ENCODE measurements around the gene GPATCH2.

GPATCH2 gene

GRCh38 chr1:217562229-217562878 is 68.5 kb downstream of the GPATCH2 start:
- peaks cover 43% of the 10 kb centered on the region for H3K36me3 Mint-ChIP-seq (ENCODE audit: low read depth)
- no peaks in the 10 kb centered on the region for H3K27me3 Mint-ChIP-seq
- no peaks in the 10 kb centered on the region for H3K4me1 Mint-ChIP-seq (ENCODE audit: low read depth)
- H3K27ac Mint-ChIP-seq: no peak overlapping the region
- H3K9me3 Mint-ChIP-seq: peaks cover 5% of the 10 kb centered on the region
- H3K4me3 Mint-ChIP-seq: no peak overlapping the region

GRCh38 chr1:217561446-217561845 is 69.4 kb downstream of the GPATCH2 start:
- Mint-ChIP-seq H3K27me3 (no peaks in the 10 kb centered on the region), H3K4me3 (no peak overlapping the region), H3K36me3 (ENCODE audit: low read depth) (peaks cover 43% of the 10 kb centered on the region), H3K9me3 (peaks cover 5% of the 10 kb centered on the region), H3K27ac (no peak overlapping the region), H3K4me1 (ENCODE audit: low read depth) (no peaks in the 10 kb centered on the region)

GRCh38 chr1:217554849-217555248 is 76.0 kb downstream of the GPATCH2 start:
- Mint-ChIP-seq H3K27ac (no peak overlapping the region), H3K4me3 (no peak overlapping the region), H3K9me3 (peaks cover 5% of the 10 kb centered on the region)

GRCh38 chr1:217553949-217554509 is 76.9 kb downstream of the GPATCH2 start:
- H3K4me3 Mint-ChIP-seq: no peak overlapping the region
- peaks cover 20% of the 10 kb centered on the region for H3K36me3 Mint-ChIP-seq (ENCODE audit: low read depth)
- no peak overlapping the region for H3K27ac Mint-ChIP-seq
- H3K27me3 Mint-ChIP-seq: no peaks in the 10 kb centered on the region
- peaks cover 9% of the 10 kb centered on the region for H3K9me3 Mint-ChIP-seq
- H3K4me1 Mint-ChIP-seq (ENCODE audit: low read depth): no peaks in the 10 kb centered on the region

More at GRCh38 chr1:217554849-217555248, 76.0 kb downstream of the GPATCH2 start:
- Mint-ChIP-seq H3K4me1 (ENCODE audit: low read depth) (no peaks in the 10 kb centered on the region), H3K27me3 (no peaks in the 10 kb centered on the region), H3K36me3 (ENCODE audit: low read depth) (peaks cover 22% of the 10 kb centered on the region)

GRCh38 chr1:217552339-217552951 is 78.4 kb downstream of the GPATCH2 start:
- no peak overlapping the region for H3K27ac Mint-ChIP-seq
- H3K36me3 Mint-ChIP-seq (ENCODE audit: low read depth): peaks cover 26% of the 10 kb centered on the region
- no peaks in the 10 kb centered on the region for H3K27me3 Mint-ChIP-seq
- H3K4me3 Mint-ChIP-seq: no peak overlapping the region
- no peaks in the 10 kb centered on the region for H3K4me1 Mint-ChIP-seq (ENCODE audit: low read depth)
- peaks cover 17% of the 10 kb centered on the region for H3K9me3 Mint-ChIP-seq

- H3K4me1 Mint-ChIP-seq (ENCODE audit: low read depth): no peaks in the 10 kb centered on the region
- no peak overlapping the region for H3K27ac Mint-ChIP-seq
- no peaks in the 10 kb centered on the region for H3K27me3 Mint-ChIP-seq
- H3K36me3 Mint-ChIP-seq (ENCODE audit: low read depth): peaks cover 16% of the 10 kb centered on the region
- H3K4me3 Mint-ChIP-seq: no peak overlapping the region
- H3K9me3 Mint-ChIP-seq: peaks cover 6% of the 10 kb centered on the region
Measured at GRCh38 chr1:217542837-217543236, 88.1 kb downstream of the GPATCH2 start.

GRCh38 chr1:217542136-217542777 is 88.6 kb downstream of the GPATCH2 start:
- no peak overlapping the region for H3K4me3 Mint-ChIP-seq
- H3K4me1 Mint-ChIP-seq (ENCODE audit: low read depth): no peaks in the 10 kb centered on the region
- no peak overlapping the region for H3K27ac Mint-ChIP-seq
- no peaks in the 10 kb centered on the region for H3K9me3 Mint-ChIP-seq
- H3K27me3 Mint-ChIP-seq: no peaks in the 10 kb centered on the region
- peaks cover 10% of the 10 kb centered on the region for H3K36me3 Mint-ChIP-seq (ENCODE audit: low read depth)

- Mint-ChIP-seq H3K27me3 (no peaks in the 10 kb centered on the region), H3K9me3 (no peaks in the 10 kb centered on the region), H3K4me1 (ENCODE audit: low read depth) (no peaks in the 10 kb centered on the region), H3K27ac (no peak overlapping the region), H3K36me3 (ENCODE audit: low read depth) (no peaks in the 10 kb centered on the region), H3K4me3 (no peak overlapping the region)
Measured at GRCh38 chr1:217540321-217540720, 90.6 kb downstream of the GPATCH2 start.

GRCh38 chr1:217539510-217539909 is 91.4 kb downstream of the GPATCH2 start:
- H3K9me3 Mint-ChIP-seq: no peaks in the 10 kb centered on the region
- no peak overlapping the region for H3K4me3 Mint-ChIP-seq
- no peaks in the 10 kb centered on the region for H3K27me3 Mint-ChIP-seq
- no peak overlapping the region for H3K27ac Mint-ChIP-seq
- no peaks in the 10 kb centered on the region for H3K4me1 Mint-ChIP-seq (ENCODE audit: low read depth)
- H3K36me3 Mint-ChIP-seq (ENCODE audit: low read depth): no peaks in the 10 kb centered on the region

GRCh38 chr1:217535601-217536377 is 95.1 kb downstream of the GPATCH2 start:
- H3K27me3 Mint-ChIP-seq: no peaks in the 10 kb centered on the region
- H3K4me3 Mint-ChIP-seq: no peak overlapping the region
- no peak overlapping the region for H3K27ac Mint-ChIP-seq
- H3K4me1 Mint-ChIP-seq (ENCODE audit: low read depth): no peaks in the 10 kb centered on the region
- H3K9me3 Mint-ChIP-seq: no peaks in the 10 kb centered on the region
- no peaks in the 10 kb centered on the region for H3K36me3 Mint-ChIP-seq (ENCODE audit: low read depth)

GRCh38 chr1:217534566-217534965 is 96.3 kb downstream of the GPATCH2 start:
- Mint-ChIP-seq H3K9me3 (peaks cover 5% of the 10 kb centered on the region), H3K27me3 (no peaks in the 10 kb centered on the region), H3K4me3 (no peak overlapping the region), H3K36me3 (ENCODE audit: low read depth) (peaks cover 2% of the 10 kb centered on the region), H3K4me1 (ENCODE audit: low read depth) (no peaks in the 10 kb centered on the region), H3K27ac (no peak overlapping the region)

GRCh38 chr1:217528271-217528670 is 102.6 kb downstream of the GPATCH2 start:
- H3K36me3 Mint-ChIP-seq (ENCODE audit: low read depth): peaks cover 7% of the 10 kb centered on the region
- H3K4me1 Mint-ChIP-seq (ENCODE audit: low read depth): no peaks in the 10 kb centered on the region
- no peak overlapping the region for H3K27ac Mint-ChIP-seq
- peaks cover 12% of the 10 kb centered on the region for H3K9me3 Mint-ChIP-seq
- H3K4me3 Mint-ChIP-seq: no peak overlapping the region
- H3K27me3 Mint-ChIP-seq: no peaks in the 10 kb centered on the region

GRCh38 chr1:217527151-217527550 is 103.7 kb downstream of the GPATCH2 start:
- no peaks in the 10 kb centered on the region for H3K27me3 Mint-ChIP-seq
- H3K36me3 Mint-ChIP-seq (ENCODE audit: low read depth): peaks cover 7% of the 10 kb centered on the region
- no peak overlapping the region for H3K27ac Mint-ChIP-seq
- H3K4me1 Mint-ChIP-seq (ENCODE audit: low read depth): no peaks in the 10 kb centered on the region
- H3K4me3 Mint-ChIP-seq: no peak overlapping the region
- H3K9me3 Mint-ChIP-seq: peaks cover 12% of the 10 kb centered on the region

- Mint-ChIP-seq H3K4me1 (ENCODE audit: low read depth) (no peaks in the 10 kb centered on the region), H3K36me3 (ENCODE audit: low read depth) (peaks cover 7% of the 10 kb centered on the region), H3K27me3 (no peaks in the 10 kb centered on the region), H3K9me3 (peaks cover 12% of the 10 kb centered on the region), H3K27ac (no peak overlapping the region), H3K4me3 (no peak overlapping the region)
Measured at GRCh38 chr1:217526636-217527035, 104.3 kb downstream of the GPATCH2 start.
